Hepatocyte (in vitro differentiated cells): ENCODE results near the gene SND1.

Source experiments
- CTCF ChIP-seq: fragments of 200-600 bp; sonication (generic); IDR thresholded peaks from 2 replicates; pipeline ENCODE4 v1.5.1; 2016; ENCODE audit warnings: antibody characterized with exemption, mild to moderate bottlenecking; ENCODE audit not compliant: poor library complexity
- EZH2 ChIP-seq: fragments of 200-600 bp; sonication (generic); IDR thresholded peaks from 2 replicates; pipeline ENCODE4 v1.6.1; 2016; ENCODE audit warnings: antibody characterized with exemption, mild to moderate bottlenecking, borderline replicate concordance
- EZH2phosphoT487 ChIP-seq: fragments of 200-600 bp; sonication (generic); IDR thresholded peaks from one replicate; pipeline ENCODE4 v1.6.1; 2018; ENCODE audit warnings: antibody characterized with exemption, mild to moderate bottlenecking, low read depth, moderate library complexity; ENCODE audit not compliant: unreplicated experiment, severe bottlenecking

- TF ChIP-seq CTCF (no peak), EZH2 (no peak), EZH2phosphoT487 (no peak)
Measured at GRCh38 chr7:128025819-128026218, 373.8 kb downstream of the SND1 start.
